ENCODE measurements around the gene SMYD5. TPM values are rescaled to one million over a fixed set of nuclear protein-coding genes. Genes with fewer than 3 reads are reported as not detected.
"Not testable (repeated sequence)": the region's sequence is repeated elsewhere in the genome, so short reads cannot be mapped to it uniquely, and the experiment has no call there.

Gene SMYD5
- total RNA-seq, 4 donors from 2014 or later = 17.0 to 38.4 (median 20.0) TPM

- Histone ChIP-seq H3K4me1 (no peaks in the 10 kb centered on the region), H3K36me3 (peaks cover 3% of the 10 kb centered on the region), H3K9me3 (no peaks in the 10 kb centered on the region), H3K27ac (no peak overlapping the region), H3K27me3 (no peaks in the 10 kb centered on the region), H3K4me3 (no peak overlapping the region)
- 72% methylated on average over 4 of the region's 4 CpGs for WGBS
- no peak for DNase-seq (ENCODE audit: low spot score in 2 of 2)
- TF ChIP-seq POLR2A (IDR thresholded peaks at IDR 0.05) (no peak), POLR2AphosphoS5 (IDR thresholded peaks at IDR 0.05) (no peak), CTCF (IDR thresholded peaks at IDR 0.05) (no peak)
Observed at GRCh38 chr2:73259704-73260337, 45.8 kb downstream of the SMYD5 start.

- Histone ChIP-seq H3K36me3 (peaks cover 3% of the 10 kb centered on the region), H3K4me1 (no peaks in the 10 kb centered on the region), H3K27ac (no peak overlapping the region), H3K27me3 (no peaks in the 10 kb centered on the region), H3K4me3 (no peak overlapping the region), H3K9me3 (no peaks in the 10 kb centered on the region)
- 52% methylated on average over 6 of the region's 17 CpGs for WGBS
- TF ChIP-seq EP300 (IDR thresholded peaks at IDR 0.05) = no peak
- no peak for TF ChIP-seq POLR2AphosphoS5 (IDR thresholded peaks at IDR 0.05)
- no peak for TF ChIP-seq POLR2A (IDR thresholded peaks at IDR 0.05)
- peak in 1 of 2 donors; percentile 27 for TF ChIP-seq CTCF (IDR thresholded peaks at IDR 0.05)
- no peak for DNase-seq (ENCODE audit: low spot score in 2 of 2)
Observed at GRCh38 chr2:73260338-73260984, 46.4 kb downstream of the SMYD5 start.

GRCh38 chr2:73262108-73262651 lies 48.1 kb downstream of the SMYD5 start:
- Histone ChIP-seq H3K9me3 (no peaks in the 10 kb centered on the region), H3K4me1 (no peaks in the 10 kb centered on the region), H3K27ac (no peak overlapping the region), H3K4me3 (no peak overlapping the region), H3K36me3 (peaks cover 3% of the 10 kb centered on the region), H3K27me3 (peaks cover 11% of the 10 kb centered on the region)
- TF ChIP-seq CTCF (IDR thresholded peaks at IDR 0.05) (no peak), EP300 (IDR thresholded peaks at IDR 0.05) (no peak), POLR2AphosphoS5 (IDR thresholded peaks at IDR 0.05) (no peak)
- no peak for DNase-seq (ENCODE audit: low spot score in 2 of 2)
- WGBS = 90% methylated on average over 4 of the region's 4 CpGs

- not testable (repeated sequence) for H3K4me1 ChIP-seq; H3K36me3 ChIP-seq; H3K4me3 ChIP-seq; H3K9me3 ChIP-seq; DNase-seq (ENCODE audit: low spot score in 2 of 2); H3K27ac ChIP-seq
- H3K27me3 ChIP-seq = peaks cover 11% of the 10 kb centered on the region
- 93% methylated on average over 14 of the region's 18 CpGs for WGBS
Observed at GRCh38 chr2:73262691-73263429, 48.8 kb downstream of the SMYD5 start.

GRCh38 chr2:73263540-73264331 lies 49.7 kb downstream of the SMYD5 start:
- Histone ChIP-seq H3K9me3 (no peaks in the 10 kb centered on the region), H3K27ac (no peak overlapping the region), H3K4me1 (peaks cover 5% of the 10 kb centered on the region), H3K27me3 (peaks cover 16% of the 10 kb centered on the region), H3K4me3 (no peak overlapping the region), H3K36me3 (peaks cover 3% of the 10 kb centered on the region)
- TF ChIP-seq EP300 (IDR thresholded peaks at IDR 0.05) = no peak
- TF ChIP-seq POLR2AphosphoS5 (IDR thresholded peaks at IDR 0.05) = no peak
- no peak for TF ChIP-seq POLR2A (IDR thresholded peaks at IDR 0.05)
- TF ChIP-seq CTCF (IDR thresholded peaks at IDR 0.05) = no peak
- WGBS = 91% methylated on average over 16 of the region's 16 CpGs
- no peak for DNase-seq (ENCODE audit: low spot score in 2 of 2)
